HepG2 (cell line): Measurements from ENCODE around the gene SLC25A11. TPM values are rescaled to one million over a fixed set of nuclear protein-coding genes. Genes with fewer than 3 reads are reported as not detected.

Source experiments
- ATAC-seq: fragments of 200-7000 bp; cut with Tn5 transposase; 3 replicates; pipeline ENCODE4 v1.9.1; 2020; ENCODE audit warnings: mild to moderate bottlenecking, moderate library complexity
- BruUV-seq: library from RNA; stranded (reverse); fragments of 400-500 nt; replicated peaks from 2 replicates; lab custom pipeline; 2021; lab: Mats Ljungman, UMichigan
- CTCF ChIA-PET: fragments of 300-600 bp; formaldehyde crosslinking; extraction: SDS; loops from one replicate; lab custom pipeline; 2021; ENCODE audit warnings: low total read pairs, inconsistent platforms, low intra/inter-chr PET ratio; lab: Yijun Ruan, JAX
- POLR2A ChIA-PET: fragments of 350-600 bp; sonication (Branson Sonifier 250); formaldehyde crosslinking; loops from one replicate; lab custom pipeline; 2020; ENCODE audit warnings: antibody characterized with exemption, inconsistent platforms; lab: Yijun Ruan, JAX
- DNase-seq: peaks from one replicate; pipeline ENCODE4 v3.0.0-alpha.2; 2015; ENCODE audit warnings: low spot score
- FAIRE-seq: peaks from 3 replicates; lab custom pipeline; 2011; peaks lifted over from hg19 to GRCh38; lab: Jason Lieb, UNC
- H2AFZ ChIP-seq: one replicate; pipeline ENCODE4 v1.6.1; 2011; ENCODE audit warnings: low read length, inconsistent platforms
- H3K27ac ChIP-seq: fragments of 300-600 bp; 3 replicates; pipeline ENCODE4 v1.8.0; 2011; ENCODE audit warnings: mixed run types, mild to moderate bottlenecking, mixed read lengths, low read length, inconsistent platforms; ENCODE audit not compliant: insufficient read depth; ENCODE audit errors: extremely low read length
- H3K27me3 ChIP-seq, 2 experiments: fragments of 200-600 bp in 1 of 2; 2 replicates in 1 of 2; 3 replicates in 1 of 2; pipeline versions ENCODE4 v1.6.0 to v1.8.0; 2011; ENCODE audit warnings: low read length in 2 of 2, mild to moderate bottlenecking in 2 of 2, moderate library complexity in 2 of 2, inconsistent platforms in 1 of 2; ENCODE audit not compliant: insufficient read depth in 2 of 2, control insufficient read depth in 1 of 2
- H3K36me3 ChIP-seq, 2 experiments: fragments of 200-600 bp in 1 of 2; replicated peaks in 1 of 2; 2 replicates in 1 of 2; 3 replicates in 1 of 2; pipeline versions ENCODE4 v1.5.1 to v1.8.0; 2011; ENCODE audit warnings: low read length in 2 of 2, inconsistent platforms in 1 of 2; ENCODE audit not compliant: insufficient read depth in 2 of 2, control insufficient read depth in 1 of 2
- H3K4me1 ChIP-seq: 2 replicates; pipeline ENCODE4 v1.5.1; 2012; ENCODE audit warnings: low read length, inconsistent platforms; ENCODE audit not compliant: insufficient read depth
- H3K4me2 ChIP-seq: 2 replicates; pipeline ENCODE4 v1.6.0; 2011; ENCODE audit warnings: low read depth, low read length, inconsistent platforms
- H3K4me3 ChIP-seq, 3 experiments: fragments of 200-600 bp in 1 of 3; sonication (generic), shearing (Covaris generic) in 1 of 3; replicated peaks in 1 of 3; 2 replicates each; pipeline ENCODE4 v1.5.1; 2011 to 2016; ENCODE audit warnings: low read length in 3 of 3, inconsistent platforms in 2 of 3, low read depth in 2 of 3, mild to moderate bottlenecking in 2 of 3, control low read depth in 1 of 3, mixed read lengths in 1 of 3; ENCODE audit not compliant: insufficient read depth in 1 of 3
- H3K79me2 ChIP-seq: one replicate; pipeline ENCODE4 v1.6.1; 2011; ENCODE audit warnings: low read length, inconsistent platforms; ENCODE audit not compliant: insufficient read depth
- H3K9ac ChIP-seq: 2 replicates; pipeline ENCODE4 v1.6.0; 2011; ENCODE audit warnings: mild to moderate bottlenecking, low read depth, low read length, inconsistent platforms; ENCODE audit not compliant: insufficient read depth
- H3K9me3 ChIP-seq: 2 replicates; pipeline ENCODE4 v1.5.1; 2012; ENCODE audit warnings: mild to moderate bottlenecking, low read length
- H4K20me1 ChIP-seq: 2 replicates; pipeline ENCODE4 v1.6.0; 2011; ENCODE audit warnings: inconsistent platforms, mild to moderate bottlenecking, low read length, moderate library complexity; ENCODE audit not compliant: insufficient read depth
- ATRX ChIP-seq: sonication (generic); formaldehyde crosslinking; IDR thresholded peaks from 2 replicates; pipeline ENCODE4 v1.4.0; 2020; ENCODE audit warnings: missing genetic modification reagents, borderline replicate concordance
- HDAC1 ChIP-seq: sonication (generic); formaldehyde crosslinking; IDR thresholded peaks from 2 replicates; pipeline ENCODE4 v1.5.1; 2020; ENCODE audit warnings: mild to moderate bottlenecking, missing genetic modification reagents
- PHF20 ChIP-seq: sonication (generic); formaldehyde crosslinking; IDR thresholded peaks from 2 replicates; pipeline ENCODE4 v1.5.0; 2020; ENCODE audit warnings: mild to moderate bottlenecking, missing genetic modification reagents
- ZNF501 ChIP-seq: sonication (generic); formaldehyde crosslinking; IDR thresholded peaks from 2 replicates; pipeline ENCODE4 v1.5.1; 2020; ENCODE audit warnings: mild to moderate bottlenecking, moderate library complexity, missing genetic modification reagents
- WGBS: methylation state at CpG from one replicate; pipeline ENCODE4 v1.1.6; 2017; ENCODE audit warnings: low lambda C conversion rate; 5-methylcytosine and 5-hydroxymethylcytosine counted together
- in situ Hi-C: cut with HindIII; loops from 2 replicates; pipeline ENCODE4 v1.10.0; 2017; ENCODE audit warnings: low pct_unique_long_range_greater_than_20kb; ENCODE audit not compliant: extremely low pct_ligation_motif_present
- intact Hi-C: fragments of 100-400 bp; cut with micrococcal nuclease; formaldehyde crosslinking; loops from one replicate; pipeline ENCODE4 v1.10.0; 2022; ENCODE audit not compliant: unreplicated experiment
- polyA plus RNA-seq, 8 experiments: library from polyadenylated mRNA; depleted of rRNA in 3 of 8; stranded (reverse) in 7 of 8; unstranded in 1 of 8; fragments of >200 nt; fragmentation: Illumina TruSeq in 4 of 8; extraction: Trizol in 4 of 8; gene quantifications; 2 replicates each; pipeline versions ENCODE4 v1.2.1 to v1.2.3, GENCODE V29; 2011 to 2016; ENCODE audit warnings: low read depth in 4 of 8, missing spikeins in 1 of 8, mixed read lengths in 1 of 8; ENCODE audit not compliant: insufficient read depth in 1 of 8
- total RNA-seq, 5 experiments: library from RNA; depleted of rRNA; stranded (reverse); fragments of >200 nt; fragmentation: Illumina TruSeq; extraction: Trizol; gene quantifications; 2 replicates each; pipeline ENCODE4 v1.2.3, GENCODE V29; 2016; ENCODE audit warnings: low read depth in 1 of 5
- TF ChIP-seq, protein P1 (sequence below): IDR thresholded peaks from 2 replicates; pipeline ENCODE4 v1.6.1; 2016; ENCODE audit warnings: missing genetic modification reagents, missing compliant biosample characterization
- TF ChIP-seq, protein P2 (sequence below), 2 experiments: IDR thresholded peaks; 2 replicates each; pipeline ENCODE4 v1.6.1; 2011 to 2012; ENCODE audit warnings: low read length in 2 of 2, borderline replicate concordance in 1 of 2, low read depth in 1 of 2, mild to moderate bottlenecking in 1 of 2, moderate library complexity in 1 of 2

Gene SLC25A11
- total and polyA plus RNA-seq, 2 of the 13 experiments (the other 11 are each of a cell fraction or from before 2014, with no cell fraction given), result 35.4 to 47.2 TPM

GRCh38 chr17:4959261-4959965, 19.6 kb upstream of the SLC25A11 start:
- no peak for FAIRE-seq
- DNase-seq, result no peak
- ChIA-PET CTCF (no interaction called here), POLR2A (interaction anchor here (0.9 to 5.8 kb wide), 3 partner anchors 8 to 20 kb away, joined by 3 to 43 read pairs (median 5); partner anchors contain the start of genes ENO3, SLC25A11 and SPAG7)
- Histone ChIP-seq H3K79me2 (no peaks in the 10 kb centered on the region), H3K4me1 (0 out of 2 replicates have a peak, but pooled peaks cover 4% of the 10 kb centered on the region), H2AFZ (no peak overlapping the region), H3K9ac (no peak overlapping the region), H3K9me3 (no peaks in the 10 kb centered on the region), H4K20me1 (no peaks in the 10 kb centered on the region), H3K36me3 (peaks cover 3 to 27% of the 10 kb centered on the region in 2 experiments; a peak in 3 of 5 replicates), H3K27me3 (no peaks in the 10 kb centered on the region), H3K4me2 (no peak overlapping the region), H3K27ac (no peak overlapping the region), H3K4me3 (no peak overlapping the region)
- TSS peak; percentile 60 for BruUV-seq
- TF ChIP-seq ATRX (CRISPR knock-in tag) (no peak), HDAC1 (no peak), ZNF501 (CRISPR knock-in tag) (no peak)
- intact Hi-C loops, result no loop called here
- peak; percentile 18; the same call in 2 of the 3 replicates for ATAC-seq
- 94% methylated on average over 18 of the region's 18 CpGs for WGBS
- in situ Hi-C loops, result no loop called here

- Histone ChIP-seq H3K27me3 (no peaks in the 10 kb centered on the region), H3K4me3 (no peak overlapping the region), H4K20me1 (no peaks in the 10 kb centered on the region), H3K36me3 (peaks cover 3 to 27% of the 10 kb centered on the region in 2 experiments; a peak in 4 of 5 replicates), H3K4me1 (peaks cover 11% of the 10 kb centered on the region), H3K9me3 (no peaks in the 10 kb centered on the region), H3K4me2 (no peak overlapping the region), H3K27ac (no peak overlapping the region), H3K9ac (no peak overlapping the region), H3K79me2 (peaks cover under 1% of the 10 kb centered on the region), H2AFZ (no peak overlapping the region)
- WGBS, result 83% methylated on average over 2 of the region's 3 CpGs
- FAIRE-seq (no peak), ATAC-seq (no peak), DNase-seq (no peak)
- ChIA-PET POLR2A (interaction anchor here (5.8 kb wide), 1 partner anchor 10 kb away, joined by 43 read pairs; the partner anchor contains the start of gene SPAG7), CTCF (no interaction called here)
- intact Hi-C loops, result no loop called here
- no TSS peak for BruUV-seq
- TF ChIP-seq, protein P1, sequence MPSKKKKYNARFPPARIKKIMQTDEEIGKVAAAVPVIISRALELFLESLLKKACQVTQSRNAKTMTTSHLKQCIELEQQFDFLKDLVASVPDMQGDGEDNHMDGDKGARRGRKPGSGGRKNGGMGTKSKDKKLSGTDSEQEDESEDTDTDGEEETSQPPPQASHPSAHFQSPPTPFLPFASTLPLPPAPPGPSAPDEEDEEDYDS (CRISPR knock-in tag), result no peak
- TF ChIP-seq, protein P2, sequence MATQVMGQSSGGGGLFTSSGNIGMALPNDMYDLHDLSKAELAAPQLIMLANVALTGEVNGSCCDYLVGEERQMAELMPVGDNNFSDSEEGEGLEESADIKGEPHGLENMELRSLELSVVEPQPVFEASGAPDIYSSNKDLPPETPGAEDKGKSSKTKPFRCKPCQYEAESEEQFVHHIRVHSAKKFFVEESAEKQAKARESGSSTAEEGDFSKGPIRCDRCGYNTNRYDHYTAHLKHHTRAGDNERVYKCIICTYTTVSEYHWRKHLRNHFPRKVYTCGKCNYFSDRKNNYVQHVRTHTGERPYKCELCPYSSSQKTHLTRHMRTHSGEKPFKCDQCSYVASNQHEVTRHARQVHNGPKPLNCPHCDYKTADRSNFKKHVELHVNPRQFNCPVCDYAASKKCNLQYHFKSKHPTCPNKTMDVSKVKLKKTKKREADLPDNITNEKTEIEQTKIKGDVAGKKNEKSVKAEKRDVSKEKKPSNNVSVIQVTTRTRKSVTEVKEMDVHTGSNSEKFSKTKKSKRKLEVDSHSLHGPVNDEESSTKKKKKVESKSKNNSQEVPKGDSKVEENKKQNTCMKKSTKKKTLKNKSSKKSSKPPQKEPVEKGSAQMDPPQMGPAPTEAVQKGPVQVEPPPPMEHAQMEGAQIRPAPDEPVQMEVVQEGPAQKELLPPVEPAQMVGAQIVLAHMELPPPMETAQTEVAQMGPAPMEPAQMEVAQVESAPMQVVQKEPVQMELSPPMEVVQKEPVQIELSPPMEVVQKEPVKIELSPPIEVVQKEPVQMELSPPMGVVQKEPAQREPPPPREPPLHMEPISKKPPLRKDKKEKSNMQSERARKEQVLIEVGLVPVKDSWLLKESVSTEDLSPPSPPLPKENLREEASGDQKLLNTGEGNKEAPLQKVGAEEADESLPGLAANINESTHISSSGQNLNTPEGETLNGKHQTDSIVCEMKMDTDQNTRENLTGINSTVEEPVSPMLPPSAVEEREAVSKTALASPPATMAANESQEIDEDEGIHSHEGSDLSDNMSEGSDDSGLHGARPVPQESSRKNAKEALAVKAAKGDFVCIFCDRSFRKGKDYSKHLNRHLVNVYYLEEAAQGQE (IDR thresholded peaks at IDR 0.05; ENCODE audit: borderline replicate concordance in 1 of 2, low read depth in 1 of 2, low read length in 2 of 2), result no peak
- TF ChIP-seq PHF20 (CRISPR knock-in tag), result no peak
- in situ Hi-C loops, result no loop called here
These were observed 18.3 kb upstream of the SLC25A11 start for GRCh38 chr17:4958102-4958501.
